ENCODE results near the gene ZNF609. TPM values are rescaled to one million over a fixed set of nuclear protein-coding genes. Genes with fewer than 3 reads are reported as not detected.
A peak's percentile ranks its signal among the peaks of the same experiment; 100 is the strongest.

The ZNF609 gene
- total RNA-seq, 1 experiment from 2014 or later, result 35.0 TPM

GRCh38 chr15:64454282-64454681 lies 6.1 kb upstream of the ZNF609 start:
- CTCF ChIA-PET, result no interaction called here
- Histone ChIP-seq H3K4me1 (ENCODE audit: insufficient read depth, low read length, poor library complexity, severe bottlenecking) (peaks cover 51% of the 10 kb centered on the region), H3K4me3 (ENCODE audit: low read depth, low read length, poor library complexity, severe bottlenecking) (no peak overlapping the region), H3K9me3 (ENCODE audit: low read depth, low read length, poor library complexity, severe bottlenecking) (no peaks in the 10 kb centered on the region), H3K27ac (ENCODE audit: low read depth, low read length, poor library complexity, severe bottlenecking) (no peak overlapping the region), H3K36me3 (ENCODE audit: insufficient read depth, low read length, poor library complexity, severe bottlenecking) (no peaks in the 10 kb centered on the region), H3K27me3 (replicated peaks; ENCODE audit: insufficient read depth, low read depth, low read length, poor library complexity) (no peaks in the 10 kb centered on the region)
- BruUV-seq (replicated peaks), result no TSS peak
- intact Hi-C loops (cut with micrococcal nuclease; ENCODE audit: unreplicated experiment), result no loop called here
- POLR2A ChIA-PET (ENCODE audit: low non-redundant PET), result no interaction called here
- DNase-seq (ENCODE audit: low spot score), result no peak
- no peak for TF ChIP-seq CTCF (conservative IDR thresholded peaks at IDR 0.05; ENCODE audit: low read depth, low read length)
- TF ChIP-seq EZH2 (IDR thresholded peaks at IDR 0.05; ENCODE audit: borderline replicate concordance, low read depth, low read length, poor library complexity, severe bottlenecking), result no peak

- BruUV-seq (replicated peaks), result no TSS peak
- H3K4me3 ChIP-seq (ENCODE audit: low read depth, low read length, poor library complexity, severe bottlenecking), result no peak overlapping the region
Measured at GRCh38 chr15:64455961-64456371, 4.4 kb upstream of the ZNF609 start.

DNA sequence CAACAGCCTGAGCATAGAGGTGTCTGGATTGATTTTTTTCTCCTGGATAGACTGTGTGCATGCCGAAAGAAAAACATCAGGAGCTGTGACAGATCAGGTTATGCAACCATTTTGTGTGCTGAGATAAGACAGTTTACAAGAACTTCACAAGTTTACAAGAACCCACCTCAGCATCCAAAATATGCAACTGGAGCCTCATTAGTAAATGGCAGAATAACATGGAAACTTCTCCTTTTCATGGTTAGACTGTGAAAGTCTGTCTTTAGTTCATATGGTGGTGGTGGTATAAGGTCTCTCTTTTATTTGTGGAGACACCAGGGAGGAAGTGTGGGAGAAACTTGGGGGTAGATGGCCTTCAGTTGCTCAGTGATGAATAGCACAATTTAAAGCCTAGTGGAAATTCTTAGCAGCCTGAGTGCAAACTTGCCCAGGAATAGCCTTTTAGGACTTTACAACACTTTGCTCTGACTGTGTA lies 3.7 kb upstream of the ZNF609 start:
- no peak for DNase-seq (ENCODE audit: low spot score)
- ChIA-PET POLR2A (ENCODE audit: low non-redundant PET) (no interaction called here), CTCF (interaction anchor here (0.6 kb wide), 1 partner anchor 9 kb away, joined by 8 read pairs; no protein-coding TSS in a partner anchor)
- no peak overlapping the region for H3K27ac ChIP-seq (ENCODE audit: low read depth, low read length, poor library complexity, severe bottlenecking)
- TF ChIP-seq EZH2 (IDR thresholded peaks at IDR 0.05; ENCODE audit: borderline replicate concordance, low read depth, low read length, poor library complexity, severe bottlenecking) (no peak), CTCF (conservative IDR thresholded peaks at IDR 0.05; ENCODE audit: low read depth, low read length) (no peak)
- no peaks in the 10 kb centered on the region for H3K9me3 ChIP-seq (ENCODE audit: low read depth, low read length, poor library complexity, severe bottlenecking)
- intact Hi-C loops (cut with micrococcal nuclease; ENCODE audit: unreplicated experiment), result no loop called here
- no peaks in the 10 kb centered on the region for H3K36me3 ChIP-seq (ENCODE audit: insufficient read depth, low read length, poor library complexity, severe bottlenecking)
- no peaks in the 10 kb centered on the region for H3K27me3 ChIP-seq (replicated peaks; ENCODE audit: insufficient read depth, low read depth, low read length, poor library complexity)
- BruUV-seq (replicated peaks), result no TSS peak
- H3K4me1 ChIP-seq (ENCODE audit: insufficient read depth, low read length, poor library complexity, severe bottlenecking), result peaks cover 59% of the 10 kb centered on the region
- no peak overlapping the region for H3K4me3 ChIP-seq (ENCODE audit: low read depth, low read length, poor library complexity, severe bottlenecking)

More at GRCh38 chr15:64455961-64456371, 4.4 kb upstream of the ZNF609 start:
- ChIA-PET CTCF (interaction anchor here (0.6 kb wide), 1 partner anchor 10 kb away, joined by 8 read pairs; no protein-coding TSS in a partner anchor), POLR2A (ENCODE audit: low non-redundant PET) (no interaction called here)
- TF ChIP-seq CTCF (conservative IDR thresholded peaks at IDR 0.05; ENCODE audit: low read depth, low read length) (no peak), EZH2 (IDR thresholded peaks at IDR 0.05; ENCODE audit: borderline replicate concordance, low read depth, low read length, poor library complexity, severe bottlenecking) (no peak)
- Histone ChIP-seq H3K27ac (ENCODE audit: low read depth, low read length, poor library complexity, severe bottlenecking) (no peak overlapping the region), H3K36me3 (ENCODE audit: insufficient read depth, low read length, poor library complexity, severe bottlenecking) (no peaks in the 10 kb centered on the region), H3K9me3 (ENCODE audit: low read depth, low read length, poor library complexity, severe bottlenecking) (no peaks in the 10 kb centered on the region), H3K27me3 (replicated peaks; ENCODE audit: insufficient read depth, low read depth, low read length, poor library complexity) (no peaks in the 10 kb centered on the region), H3K4me1 (ENCODE audit: insufficient read depth, low read length, poor library complexity, severe bottlenecking) (peaks cover 59% of the 10 kb centered on the region)
- DNase-seq (ENCODE audit: low spot score), result peak; percentile 84
- intact Hi-C loops (cut with micrococcal nuclease; ENCODE audit: unreplicated experiment), result no loop called here

All from A673 (cell line).